ENCODE results near the gene SZT2. TPM values are rescaled to one million over a fixed set of nuclear protein-coding genes. Genes with fewer than 3 reads are reported as not detected.
"Not testable (repeated sequence)": the region's sequence is repeated elsewhere in the genome, so short reads cannot be mapped to it uniquely, and the experiment has no call there.

SZT2 gene
- total and polyA plus RNA-seq, 10 of the 15 experiments (the other 5 are each of a cell fraction or from before 2014, with no cell fraction given): 1.4 to 38.3 (median 12.7) TPM

DNA sequence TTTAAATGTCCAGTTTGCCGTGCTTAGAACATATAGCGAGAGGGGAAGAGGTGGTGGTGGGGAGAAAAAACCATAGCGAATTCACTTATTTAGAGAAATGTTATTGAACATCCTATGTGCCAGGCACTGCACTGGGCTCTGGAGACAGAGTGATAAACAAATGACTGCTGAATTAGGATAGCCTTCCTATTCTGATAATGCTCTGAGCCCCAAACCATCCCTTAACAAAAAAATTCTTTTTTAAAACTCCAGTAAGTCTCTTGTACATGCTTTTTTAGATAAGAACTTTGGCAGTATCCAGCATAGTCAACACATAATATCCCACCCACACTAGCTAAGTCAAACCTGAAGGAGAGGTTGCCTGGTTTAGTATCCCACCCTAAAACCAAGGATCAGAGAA lies 8.5 kb downstream of the SZT2 start:
- no peak overlapping the region for H2AFZ ChIP-seq (ENCODE audit: control insufficient read depth, low read depth, low read length)
- H3K4me1 ChIP-seq (ENCODE audit: control insufficient read depth, insufficient read depth, low read length): no peaks in the 10 kb centered on the region
- intact Hi-C loops (cut with micrococcal nuclease; ENCODE audit: unreplicated experiment) (no loop called here), in situ Hi-C loops (cut with MboI) (no loop called here)
- DNase-seq (ENCODE audit: low read depth, low spot score) (no peak), FAIRE-seq (no peak), ATAC-seq (no peak)
- no peak overlapping the region for H3K27ac ChIP-seq (ENCODE audit: control insufficient read depth, insufficient read depth)
- no peaks in the 10 kb centered on the region for H3K79me2 ChIP-seq (ENCODE audit: control insufficient read depth, insufficient read depth, low read length)
- BruUV-seq (replicated peaks): no TSS peak
- H3K9me3 ChIP-seq (replicated peaks; ENCODE audit: control insufficient read depth, insufficient read depth, low read length): no peaks in the 10 kb centered on the region
- H3K27me3 ChIP-seq (replicated peaks in 1 of 2; ENCODE audit: control insufficient read depth in 2 of 2, insufficient read depth in 2 of 2, low read length in 1 of 2): no peaks in the 10 kb centered on the region
- ChIA-PET RAD21 (ENCODE audit: unreplicated experiment) (no interaction called here), POLR2A (interaction anchor here (0.7 kb wide), 1 partner anchor 91 kb away, joined by 3 read pairs; no protein-coding TSS in a partner anchor), SMC1A (ENCODE audit: uncharacterized antibody, unreplicated experiment) (no interaction called here), CTCF (no interaction called here)
- no peak for TF ChIP-seq ZNF24 (IDR thresholded peaks at IDR 0.05)
- TF ChIP-seq MXI1 (IDR thresholded peaks at IDR 0.05; ENCODE audit: low read depth, low read length): no peak
- TF ChIP-seq KAT2A (conservative IDR thresholded peaks at IDR 0.05; ENCODE audit: control insufficient read depth, low read depth, low read length): no peak
- no peak for TF ChIP-seq NFYA (IDR thresholded peaks at IDR 0.05; ENCODE audit: borderline replicate concordance, low read depth, low read length)
- TF ChIP-seq MEF2A (IDR thresholded peaks at IDR 0.05; ENCODE audit: insufficient read depth, low read depth, low read length): no peak
- TF ChIP-seq POLR2AphosphoS5 (IDR thresholded peaks at IDR 0.05; ENCODE audit: low read length): no peak
- TF ChIP-seq MTA2 (IDR thresholded peaks at IDR 0.05; ENCODE audit: low read depth): no peak
- WGBS (ENCODE audit: insufficient coverage, insufficient replicate concordance, low lambda C conversion rate, missing lambda C conversion rate): 96% methylated on average over 3 of the region's 3 CpGs
- peaks cover 0 to 5% of the 10 kb centered on the region in 2 experiments; a peak in 1 of 4 replicates for H3K36me3 ChIP-seq (ENCODE audit: control insufficient read depth in 2 of 2, insufficient read depth in 2 of 2, low read length in 1 of 2)
- no peak overlapping the region for H3K4me2 ChIP-seq (ENCODE audit: control insufficient read depth, insufficient read depth)
- H4K20me1 ChIP-seq (ENCODE audit: control insufficient read depth, insufficient read depth): no peaks in the 10 kb centered on the region
- no peak overlapping the region for H3K4me3 ChIP-seq
- H3K9ac ChIP-seq (ENCODE audit: control insufficient read depth, insufficient read depth, low read length): no peak overlapping the region

DNA sequence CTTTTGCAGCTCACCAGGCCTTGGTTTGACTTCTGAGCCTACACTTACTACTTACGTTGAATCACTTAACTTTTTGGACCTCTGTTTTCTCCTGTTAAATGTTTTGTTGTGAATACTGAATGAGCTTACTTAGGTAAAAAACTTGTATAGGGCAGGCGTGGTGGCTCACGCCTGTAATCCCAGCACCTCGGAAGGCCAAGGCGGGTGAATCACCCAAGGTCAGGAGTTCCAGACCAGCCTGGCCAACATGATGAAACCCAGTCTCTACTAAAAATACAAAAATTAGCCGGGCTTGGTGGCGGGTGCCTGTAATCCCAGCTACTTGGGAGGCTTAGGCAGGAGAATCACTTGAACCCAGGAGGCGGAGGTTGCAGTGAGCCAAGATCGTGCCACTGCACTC lies 10.7 kb downstream of the SZT2 start:
- H3K9ac ChIP-seq (ENCODE audit: control insufficient read depth, insufficient read depth, low read length); intact Hi-C loops (cut with micrococcal nuclease; ENCODE audit: unreplicated experiment); in situ Hi-C loops (cut with MboI); H3K27me3 ChIP-seq (replicated peaks in 1 of 2; ENCODE audit: control insufficient read depth in 2 of 2, insufficient read depth in 2 of 2, low read length in 1 of 2); H3K4me1 ChIP-seq (ENCODE audit: control insufficient read depth, insufficient read depth, low read length); FAIRE-seq; DNase-seq (ENCODE audit: low read depth, low spot score); H3K27ac ChIP-seq (ENCODE audit: control insufficient read depth, insufficient read depth); H3K36me3 ChIP-seq (ENCODE audit: control insufficient read depth in 2 of 2, insufficient read depth in 2 of 2, low read length in 1 of 2); BruUV-seq (replicated peaks); H3K79me2 ChIP-seq (ENCODE audit: control insufficient read depth, insufficient read depth, low read length); H4K20me1 ChIP-seq (ENCODE audit: control insufficient read depth, insufficient read depth); H2AFZ ChIP-seq (ENCODE audit: control insufficient read depth, low read depth, low read length); H3K4me2 ChIP-seq (ENCODE audit: control insufficient read depth, insufficient read depth); H3K9me3 ChIP-seq (replicated peaks; ENCODE audit: control insufficient read depth, insufficient read depth, low read length); POLR2A ChIA-PET; H3K4me3 ChIP-seq; ATAC-seq: not testable (repeated sequence)
- RAD21 ChIA-PET (ENCODE audit: unreplicated experiment): interaction anchor here (1.1 to 1.4 kb wide), 2 partner anchors 12 to 161 kb away, joined by 3 to 4 read pairs; no protein-coding TSS in a partner anchor
- SMC1A ChIA-PET (ENCODE audit: uncharacterized antibody, unreplicated experiment): interaction anchor here (0.9 kb wide), 1 partner anchor 18 kb away, joined by 3 read pairs; no protein-coding TSS in a partner anchor
- WGBS (ENCODE audit: insufficient coverage, insufficient replicate concordance, low lambda C conversion rate, missing lambda C conversion rate): 97% methylated on average over 9 of the region's 9 CpGs
- CTCF ChIA-PET: interaction anchor here (0.7 to 0.8 kb wide), 2 partner anchors 14 to 203 kb away, joined by 3 read pairs; no protein-coding TSS in a partner anchor

All from GM12878 (cell line).